Fibroblast of the conjunctiva (primary cell): Measurements from ENCODE around the gene PDE10A.

Source experiments
- DNase-seq: peaks from one replicate; pipeline ENCODE4 v3.0.0-alpha.2; 2010; ENCODE audit warnings: low read depth

The PDE10A gene

DNA sequence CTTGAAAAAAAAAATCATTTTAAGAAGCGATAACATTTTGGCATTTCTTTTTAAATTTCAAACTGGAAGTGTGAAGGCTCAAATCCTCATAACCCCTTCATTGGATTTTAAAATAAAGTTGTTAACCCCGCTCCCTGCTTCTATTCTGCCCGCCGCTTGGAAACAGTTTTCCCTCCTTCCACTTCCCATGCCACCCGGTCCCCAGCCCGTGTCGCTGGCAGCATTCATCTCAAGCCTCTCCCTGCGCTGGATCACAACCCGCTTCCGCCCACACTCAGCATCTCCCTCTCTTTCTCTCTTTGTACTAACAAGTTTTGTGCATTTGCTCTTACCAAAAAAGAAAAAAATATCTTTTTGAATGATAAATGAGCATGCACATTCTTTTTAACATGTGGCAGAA is 15.4 kb upstream of the PDE10A start:
- no peak for DNase-seq

DNA sequence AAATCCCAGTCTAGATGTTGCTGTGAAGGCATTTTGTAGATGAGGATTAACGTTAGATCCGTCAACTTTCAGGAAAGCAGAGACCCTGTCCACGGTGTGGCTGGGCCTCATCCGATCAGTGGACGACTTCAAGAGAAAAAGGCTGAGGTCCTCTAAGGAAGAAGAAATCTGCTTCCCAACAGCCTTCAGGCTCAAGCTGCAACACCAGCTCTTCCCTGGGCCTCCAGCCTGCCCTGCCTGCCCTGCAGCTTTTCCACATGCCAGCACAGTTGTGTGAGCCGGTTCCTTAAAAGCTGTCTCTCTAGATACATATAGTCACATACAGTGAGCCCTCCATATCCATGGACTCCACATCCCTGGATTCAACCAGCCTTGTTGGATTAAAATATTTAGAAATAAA is 14.1 kb upstream of the PDE10A start:
- no peak for DNase-seq

GRCh38 chr6:165676435-165677068 is 13.5 kb upstream of the PDE10A start:
- DNase-seq: no peak

DNA sequence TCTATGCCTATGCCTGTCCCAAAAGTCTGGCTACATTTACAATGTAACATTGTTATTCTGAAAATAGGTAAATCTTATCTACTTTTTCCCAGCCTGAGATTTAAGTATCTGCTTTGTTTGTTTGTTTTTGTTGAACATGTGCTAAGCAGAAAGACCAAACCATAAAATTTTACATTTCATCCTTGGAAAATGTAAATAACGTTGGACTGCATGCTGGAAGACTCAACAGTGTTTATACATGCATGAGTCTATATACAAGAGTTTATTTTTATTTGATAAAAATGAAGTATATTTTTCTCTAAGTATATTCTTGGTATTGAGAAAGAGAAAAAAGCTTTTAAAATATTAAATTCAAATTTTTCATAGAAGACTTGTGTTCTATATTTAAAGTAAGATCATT is 12.1 kb upstream of the PDE10A start:
- no peak for DNase-seq

DNA sequence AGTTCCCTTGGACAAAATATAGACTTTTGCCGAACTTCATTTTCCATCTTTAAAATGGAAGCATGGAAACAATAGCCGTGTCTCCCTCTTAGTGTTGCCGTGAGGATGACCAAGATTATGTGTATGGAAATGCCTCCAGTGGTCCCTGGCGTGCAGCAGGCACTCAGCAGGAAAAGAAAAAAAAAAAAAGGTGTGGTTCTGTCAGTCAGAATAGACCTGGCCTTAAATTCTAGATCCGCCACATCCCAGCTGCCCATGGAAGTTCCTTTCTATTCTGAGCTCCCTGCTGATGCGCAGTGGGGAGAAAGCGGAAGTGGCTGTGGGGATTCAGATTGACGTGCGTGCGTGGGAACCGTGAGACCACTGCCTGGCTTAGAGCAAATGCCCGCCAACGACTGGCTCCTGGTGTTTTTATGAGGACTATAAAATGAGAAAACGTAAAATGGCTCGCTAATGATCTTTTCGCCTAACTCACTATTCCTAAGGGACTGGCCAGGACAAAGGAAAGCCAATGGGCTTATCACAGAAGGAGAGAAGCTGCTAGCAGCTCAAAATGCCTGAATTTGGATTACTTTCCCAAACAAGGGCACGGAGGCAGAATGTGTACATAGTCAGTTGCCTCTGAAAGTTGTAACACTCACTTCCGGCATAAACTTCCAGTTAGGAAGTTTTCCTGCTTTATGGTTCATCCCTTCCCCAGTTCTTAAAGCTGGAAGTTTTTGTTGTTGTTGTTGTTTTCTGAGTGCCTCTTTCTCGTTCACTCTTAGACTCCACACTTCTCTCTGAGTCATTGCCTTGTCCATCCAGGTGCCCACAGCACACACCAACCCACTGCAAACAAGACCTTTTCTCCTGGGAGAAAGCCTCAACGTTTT is 11.4 kb upstream of the PDE10A start:
- no peak for DNase-seq

GRCh38 chr6:165671222-165671768 is 8.3 kb upstream of the PDE10A start:
- DNase-seq: no peak

DNA sequence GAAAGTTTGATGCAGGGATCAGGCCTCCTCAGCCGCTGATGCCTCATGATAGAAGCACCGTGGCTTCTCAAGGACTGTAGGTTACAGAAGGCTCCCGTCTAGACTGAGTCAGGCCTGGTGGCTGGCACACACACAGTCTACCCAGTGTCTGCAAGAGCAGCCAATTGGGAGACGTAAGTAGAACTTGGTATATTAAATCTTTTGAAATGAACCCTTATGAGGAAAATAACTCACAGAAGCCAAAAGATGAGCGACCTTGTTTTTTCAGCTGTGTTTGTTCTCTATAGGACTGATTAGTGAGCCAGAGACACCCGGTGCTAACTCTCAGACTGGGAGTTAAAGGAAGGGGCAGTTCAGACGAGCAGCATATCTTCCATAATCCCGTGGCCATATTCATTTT is 5.9 kb upstream of the PDE10A start:
- no peak for DNase-seq

DNA sequence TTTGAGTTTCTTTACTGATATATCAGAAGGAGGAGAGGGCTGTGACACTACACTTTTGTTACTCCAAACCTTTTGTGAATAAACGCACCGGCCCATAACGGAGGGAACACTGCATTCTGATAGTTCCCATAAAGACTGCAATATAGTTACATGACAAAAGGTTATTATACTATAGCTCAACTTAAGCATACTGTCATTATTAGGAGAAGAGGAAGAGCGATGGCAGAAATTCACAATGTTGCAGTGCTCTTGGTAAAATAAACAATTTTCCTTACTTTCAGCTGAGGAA is 2.3 kb upstream of the PDE10A start:
- no peak for DNase-seq

DNA sequence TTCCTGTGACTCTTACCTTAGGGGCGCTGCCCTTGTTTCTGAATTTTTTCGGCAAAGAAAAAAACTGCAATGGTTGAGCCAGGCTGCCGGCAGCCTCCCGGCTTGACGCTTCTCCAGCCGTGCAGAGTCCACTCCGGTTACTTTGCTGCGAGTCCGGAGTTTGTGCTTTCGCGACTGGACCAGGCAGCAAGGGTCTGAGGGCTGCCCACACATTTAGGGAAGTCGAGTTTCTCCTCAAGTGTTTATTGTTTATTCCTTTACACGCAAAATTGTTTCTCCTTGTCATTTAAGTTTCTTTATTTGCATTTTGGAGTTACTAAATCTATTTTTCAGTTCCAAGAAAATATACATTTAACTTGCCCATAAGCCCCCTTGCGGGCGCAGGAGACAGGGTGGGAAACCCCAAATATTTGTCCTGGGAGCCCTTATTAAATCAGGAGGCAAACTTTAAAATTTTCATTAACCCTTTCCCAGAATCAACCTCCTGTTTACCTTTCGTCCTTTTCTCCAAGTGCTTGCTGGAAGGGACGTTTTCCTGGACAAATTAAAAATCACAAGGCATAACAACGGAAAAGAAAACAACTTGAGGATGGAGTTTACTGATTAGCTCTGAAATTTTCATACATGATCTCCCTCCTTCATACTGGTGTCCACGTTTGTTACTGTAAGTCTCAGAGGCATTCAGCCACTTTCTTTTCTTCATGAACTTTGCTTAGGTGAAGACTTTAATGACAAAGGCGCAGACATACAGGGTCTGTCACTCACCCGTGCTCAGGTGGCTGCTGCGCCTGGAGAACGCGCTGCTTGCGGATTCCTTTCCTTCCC is 1.7 kb upstream of the PDE10A start:
- DNase-seq: no peak

DNA sequence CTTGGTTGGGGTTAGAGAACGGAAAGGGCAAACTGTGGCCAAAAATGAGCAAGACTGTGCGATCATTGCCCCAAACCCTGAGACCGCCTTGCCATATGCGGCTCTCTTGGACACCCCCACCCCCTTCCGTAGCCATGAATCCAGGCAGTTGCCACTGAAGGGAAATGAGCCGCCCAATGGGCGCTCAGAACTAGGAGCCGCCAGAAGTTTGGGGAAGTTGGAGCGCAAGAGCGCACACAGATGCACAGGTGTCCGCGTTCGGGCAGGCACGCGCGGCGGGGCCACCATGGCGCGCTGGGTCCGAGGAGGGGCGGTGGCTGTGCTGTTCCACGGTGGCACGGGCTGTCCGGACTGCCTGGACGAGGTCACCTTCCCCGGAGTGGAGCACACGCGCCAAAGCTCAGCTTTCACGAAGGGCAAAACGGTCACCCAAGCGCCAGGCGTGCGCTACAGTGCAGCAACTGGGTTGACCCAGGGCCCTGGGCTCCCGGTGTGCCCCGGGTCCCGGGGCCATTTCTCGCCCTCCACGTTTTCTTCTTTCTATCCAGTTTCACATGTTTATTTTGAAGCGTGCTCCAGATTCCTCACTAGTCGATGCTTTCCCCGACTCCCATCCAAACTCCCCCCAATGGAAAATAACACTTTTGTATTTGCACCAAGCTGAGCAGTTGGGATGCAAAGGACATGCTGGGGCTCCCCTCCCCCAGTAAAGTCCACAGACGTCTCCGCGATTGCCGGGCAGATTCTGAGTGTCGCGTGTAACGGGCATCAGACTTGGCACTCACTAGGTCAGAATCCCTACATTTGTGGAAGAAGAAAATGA is 906 bp upstream of the PDE10A start:
- no peak for DNase-seq

DNA sequence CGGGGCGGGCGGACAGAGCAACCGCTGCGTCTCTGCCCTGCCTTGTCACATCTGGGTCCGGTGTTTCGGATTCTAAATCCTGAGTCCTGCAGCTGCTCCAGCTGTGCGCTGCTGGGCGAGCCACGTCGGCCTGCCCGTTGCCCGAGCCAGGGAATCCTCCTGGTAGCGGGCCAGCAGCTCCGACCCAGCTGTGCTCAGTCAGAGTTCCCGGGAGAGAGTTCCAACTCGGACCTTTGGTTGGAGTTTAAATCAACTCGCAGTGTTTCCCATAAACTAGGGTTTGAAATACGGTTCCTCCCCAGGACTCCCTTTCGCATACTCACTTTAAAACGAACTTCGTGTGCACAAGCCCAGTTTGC is 315 bp upstream of the PDE10A start:
- no peak for DNase-seq

GRCh38 chr6:165662041-165662748 is 846 bp downstream of the PDE10A start:
- DNase-seq: no peak

DNA sequence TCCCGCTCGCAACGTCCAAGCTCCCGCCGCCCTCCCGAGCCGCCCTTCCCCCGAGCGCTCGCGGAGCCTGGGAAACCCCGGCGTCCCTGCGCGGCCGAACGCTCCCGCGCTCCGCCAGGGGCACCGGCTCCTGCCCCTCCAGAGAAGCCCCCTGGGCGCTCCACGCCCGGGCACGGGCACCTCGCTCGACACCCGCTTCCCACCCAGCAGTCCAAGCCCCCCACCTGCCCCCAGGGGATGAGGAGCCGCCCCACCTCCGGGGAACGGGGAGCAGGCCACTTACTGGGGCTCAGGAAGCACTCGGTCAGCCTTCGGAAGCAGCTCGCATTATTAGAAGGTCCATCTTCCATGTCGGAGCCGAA is 1.4 kb downstream of the PDE10A start:
- no peak for DNase-seq

- DNase-seq: no peak
These were observed 2.0 kb downstream of the PDE10A start for GRCh38 chr6:165660857-165661663.

DNA sequence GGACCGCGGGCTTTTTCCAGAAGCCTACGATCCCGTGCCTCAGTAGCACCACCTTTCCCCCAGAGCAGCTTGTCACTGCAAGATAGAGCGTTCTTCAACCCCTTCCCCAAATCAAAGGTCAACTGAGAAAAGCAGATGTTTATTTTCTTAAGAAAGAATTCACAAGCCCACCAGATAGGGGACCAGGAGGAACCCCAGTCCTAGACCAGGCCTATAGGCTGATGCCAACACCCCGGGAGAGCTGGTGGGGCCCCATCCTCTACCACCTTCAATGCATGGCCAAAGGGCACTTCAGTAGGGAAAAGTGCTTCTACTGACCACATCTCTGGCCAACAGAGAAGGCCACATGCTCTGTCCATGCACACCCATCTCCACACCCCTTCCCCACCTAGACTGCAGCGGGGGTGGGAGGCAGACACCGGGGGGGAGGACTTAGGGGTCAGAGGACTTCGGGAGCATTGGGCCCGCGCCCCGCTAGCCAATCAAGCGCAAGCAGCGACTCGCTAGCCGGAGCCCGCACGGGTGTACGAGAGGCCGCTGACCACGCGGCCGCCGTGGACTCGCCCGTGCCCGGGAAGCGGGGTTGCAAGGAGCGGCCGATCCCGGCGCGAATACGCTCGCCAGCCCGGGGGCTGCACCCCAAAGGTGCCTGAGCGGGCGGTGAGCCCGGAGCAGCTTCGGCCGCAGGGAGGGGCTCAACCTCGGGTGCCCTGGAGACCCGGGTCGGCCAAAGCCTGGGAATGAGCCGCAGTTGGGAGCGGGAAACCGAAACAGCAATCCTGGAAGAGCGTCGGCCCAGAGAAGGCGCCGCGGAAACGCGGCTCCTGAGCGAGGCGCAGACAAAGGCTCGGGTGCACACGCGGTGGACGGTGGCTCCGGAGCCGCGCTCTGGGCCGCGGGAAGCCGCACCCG is 2.8 kb downstream of the PDE10A start:
- no peak for DNase-seq

DNA sequence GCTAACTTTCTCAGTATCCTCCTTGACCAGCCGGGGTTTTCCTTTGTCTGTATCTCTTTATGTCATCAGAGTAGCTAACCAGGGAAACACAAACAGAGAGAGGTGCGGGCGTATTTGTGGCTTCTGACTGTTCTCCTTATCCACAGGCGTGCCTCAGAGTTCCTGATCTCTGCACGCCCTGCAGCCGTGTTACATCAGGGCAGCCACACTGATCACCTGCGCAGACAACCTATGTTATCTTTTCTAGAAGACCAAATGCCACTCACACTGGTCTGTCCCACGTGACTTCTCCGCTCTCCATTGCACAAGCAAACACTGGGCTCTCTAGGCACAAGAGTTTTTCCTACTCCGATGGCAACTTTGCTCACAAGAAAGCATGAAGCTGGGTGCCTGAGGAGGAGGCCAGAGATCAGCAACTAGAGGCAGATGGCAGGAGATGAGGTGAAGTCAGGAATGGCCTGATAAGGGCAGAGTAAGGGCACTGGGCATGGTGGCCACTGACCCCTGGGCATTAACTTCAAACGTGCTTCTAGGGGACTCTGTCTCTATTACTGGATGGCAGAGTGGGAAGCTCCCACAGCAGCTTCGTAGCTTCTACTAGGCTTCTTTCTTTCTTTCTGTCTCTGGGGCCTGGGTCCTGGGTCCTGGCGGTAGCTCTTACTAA is 4.5 kb downstream of the PDE10A start:
- DNase-seq: no peak

GRCh38 chr6:165657325-165657680 is 5.7 kb downstream of the PDE10A start:
- no peak for DNase-seq

GRCh38 chr6:165656581-165657324 is 6.3 kb downstream of the PDE10A start:
- DNase-seq: no peak
